Caco-2 (cell line): ENCODE results near the gene CLDN7. TPM values are rescaled to one million over a fixed set of nuclear protein-coding genes. Genes with fewer than 3 reads are reported as not detected.
A peak's percentile ranks its signal among the peaks of the same experiment; 100 is the strongest.
"Not testable (repeated sequence)": the region's sequence is repeated elsewhere in the genome, so short reads cannot be mapped to it uniquely, and the experiment has no call there.

ENCODE experiments used
- BruUV-seq: library from RNA; stranded (reverse); fragments of 400-500 nt; replicated peaks from 2 replicates; lab custom pipeline; 2021; lab: Mats Ljungman, UMichigan
- CTCF ChIA-PET: fragments of 300-600 bp; sonication (Branson Sonifier 250); formaldehyde crosslinking; loops from one replicate; lab custom pipeline; 2022; ENCODE audit warnings: antibody characterized with exemption; lab: Charles Lee
- POLR2A ChIA-PET: fragments of 300-600 bp; sonication (Branson Sonifier 250); formaldehyde crosslinking; loops from one replicate; lab custom pipeline; 2022; ENCODE audit warnings: antibody characterized with exemption; lab: Charles Lee
- DNase-seq, 2 experiments: peaks; one replicate each; pipeline versions ENCODE4 v3.0.0 to v3.0.0-alpha.2; 2020 to 2022
- H3K27me3 ChIP-seq: replicated peaks from 2 replicates; pipeline ENCODE4 v1.6.0; 2011; ENCODE audit warnings: low read length; ENCODE audit not compliant: control insufficient read depth, insufficient read depth
- H3K36me3 ChIP-seq: 2 replicates; pipeline ENCODE4 v1.5.1; 2011; ENCODE audit warnings: low read length; ENCODE audit not compliant: control insufficient read depth, insufficient read depth
- H3K4me1 ChIP-seq: fragments of 250-450 bp; sonication (Bioruptor Pico); 2 replicates; pipeline ENCODE4 v1.5.1; 2020; ENCODE audit warnings: mild to moderate bottlenecking
- H3K4me3 ChIP-seq: 2 replicates; pipeline ENCODE4 v1.5.1; 2011; ENCODE audit warnings: low read depth, mild to moderate bottlenecking, control low read depth, low read length
- H3K9me3 ChIP-seq: fragments of 250-450 bp; sonication (Bioruptor Pico); 2 replicates; pipeline ENCODE4 v1.5.1; 2020; ENCODE audit warnings: mild to moderate bottlenecking, moderate library complexity
- H3K27ac Mint-ChIP-seq: one replicate; pipeline ENCODE4 v1.8.0; 2022; ENCODE audit warnings: mixed read lengths; ENCODE audit not compliant: unreplicated experiment
- H3K27me3 Mint-ChIP-seq: one replicate; pipeline ENCODE4 v1.8.0; 2022; ENCODE audit warnings: mixed read lengths; ENCODE audit not compliant: insufficient read depth, unreplicated experiment
- H3K36me3 Mint-ChIP-seq: one replicate; pipeline ENCODE4 v1.8.0; 2022; ENCODE audit warnings: mild to moderate bottlenecking, mixed read lengths; ENCODE audit not compliant: insufficient read depth, unreplicated experiment
- H3K4me1 Mint-ChIP-seq: one replicate; pipeline ENCODE4 v1.8.0; 2022; ENCODE audit warnings: low read depth, mixed read lengths; ENCODE audit not compliant: unreplicated experiment
- H3K4me3 Mint-ChIP-seq: one replicate; pipeline ENCODE4 v1.8.0; 2022; ENCODE audit warnings: mild to moderate bottlenecking, moderate library complexity, mixed read lengths; ENCODE audit not compliant: unreplicated experiment
- H3K9me3 Mint-ChIP-seq: one replicate; pipeline ENCODE4 v1.8.0; 2022; ENCODE audit warnings: mixed read lengths; ENCODE audit not compliant: unreplicated experiment
- intact Hi-C: fragments of 100-400 bp; cut with micrococcal nuclease; formaldehyde crosslinking; loops from one replicate; pipeline ENCODE4 v1.10.0; 2022; ENCODE audit not compliant: unreplicated experiment
- total RNA-seq: library from RNA; stranded (reverse); gene quantifications from 2 replicates; pipeline ENCODE4 v1.2.3, GENCODE V29; 2022
- TF ChIP-seq, protein P1 (sequence below), 2 experiments: fragments of 200-600 bp in 1 of 2; IDR thresholded peaks; 1 replicate in 1 of 2; 2 replicates in 1 of 2; pipeline versions ENCODE4 v1.5.1 to v1.8.0; 2011 to 2022; ENCODE audit warnings: antibody characterized with exemption in 1 of 2, control low read depth in 1 of 2, inconsistent platforms in 1 of 2, low read depth in 1 of 2, low read length in 1 of 2, mild to moderate bottlenecking in 1 of 2, moderate library complexity in 1 of 2; ENCODE audit not compliant: insufficient read depth in 1 of 2, severe bottlenecking in 1 of 2, unreplicated experiment in 1 of 2

Gene CLDN7
- total RNA-seq, 1 experiment from 2014 or later = 111 TPM

DNA sequence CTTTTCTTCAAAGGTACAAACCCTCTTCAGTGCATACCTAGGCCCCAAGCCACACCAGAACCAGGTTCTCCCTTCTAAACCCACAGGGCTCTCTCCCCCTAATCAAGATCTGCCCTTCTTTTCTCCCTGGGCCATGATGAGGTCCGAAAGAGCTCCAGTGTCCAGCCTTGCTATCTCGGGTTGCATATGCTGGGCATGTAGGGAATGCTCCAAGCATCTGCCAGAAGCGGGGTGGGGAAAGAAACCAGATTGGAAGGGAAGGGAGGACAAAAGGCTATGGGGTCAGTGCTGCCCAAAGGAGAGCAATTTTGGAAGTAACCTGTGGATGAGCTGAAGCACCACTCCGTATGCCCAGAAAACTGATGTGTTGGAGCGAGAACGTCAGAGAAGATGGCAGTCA lies 13.1 kb downstream of the CLDN7 start:
- intact Hi-C loops = no loop called here
- H3K27ac Mint-ChIP-seq = no peak overlapping the region
- H3K4me1 ChIP-seq = no peaks in the 10 kb centered on the region
- peaks cover 54% of the 10 kb centered on the region for H3K36me3 Mint-ChIP-seq
- H3K9me3 ChIP-seq = no peaks in the 10 kb centered on the region
- H3K27me3 Mint-ChIP-seq = no peaks in the 10 kb centered on the region
- no TSS peak for BruUV-seq
- peak overlapping the region; percentile 44 for H3K4me3 Mint-ChIP-seq
- H3K4me1 Mint-ChIP-seq = peaks cover 11% of the 10 kb centered on the region
- no peak for DNase-seq
- H3K36me3 ChIP-seq = no peaks in the 10 kb centered on the region
- no peaks in the 10 kb centered on the region for H3K27me3 ChIP-seq
- CTCF ChIA-PET = no interaction called here
- POLR2A ChIA-PET = no interaction called here
- no peak overlapping the region for H3K4me3 ChIP-seq
- TF ChIP-seq, protein P1, sequence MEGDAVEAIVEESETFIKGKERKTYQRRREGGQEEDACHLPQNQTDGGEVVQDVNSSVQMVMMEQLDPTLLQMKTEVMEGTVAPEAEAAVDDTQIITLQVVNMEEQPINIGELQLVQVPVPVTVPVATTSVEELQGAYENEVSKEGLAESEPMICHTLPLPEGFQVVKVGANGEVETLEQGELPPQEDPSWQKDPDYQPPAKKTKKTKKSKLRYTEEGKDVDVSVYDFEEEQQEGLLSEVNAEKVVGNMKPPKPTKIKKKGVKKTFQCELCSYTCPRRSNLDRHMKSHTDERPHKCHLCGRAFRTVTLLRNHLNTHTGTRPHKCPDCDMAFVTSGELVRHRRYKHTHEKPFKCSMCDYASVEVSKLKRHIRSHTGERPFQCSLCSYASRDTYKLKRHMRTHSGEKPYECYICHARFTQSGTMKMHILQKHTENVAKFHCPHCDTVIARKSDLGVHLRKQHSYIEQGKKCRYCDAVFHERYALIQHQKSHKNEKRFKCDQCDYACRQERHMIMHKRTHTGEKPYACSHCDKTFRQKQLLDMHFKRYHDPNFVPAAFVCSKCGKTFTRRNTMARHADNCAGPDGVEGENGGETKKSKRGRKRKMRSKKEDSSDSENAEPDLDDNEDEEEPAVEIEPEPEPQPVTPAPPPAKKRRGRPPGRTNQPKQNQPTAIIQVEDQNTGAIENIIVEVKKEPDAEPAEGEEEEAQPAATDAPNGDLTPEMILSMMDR (IDR thresholded peaks at IDR 0.05; ENCODE audit: insufficient read depth in 1 of 2, low read depth in 1 of 2, low read length in 1 of 2, severe bottlenecking in 1 of 2, unreplicated experiment in 1 of 2) = no peak
- H3K9me3 Mint-ChIP-seq = no peaks in the 10 kb centered on the region

DNA sequence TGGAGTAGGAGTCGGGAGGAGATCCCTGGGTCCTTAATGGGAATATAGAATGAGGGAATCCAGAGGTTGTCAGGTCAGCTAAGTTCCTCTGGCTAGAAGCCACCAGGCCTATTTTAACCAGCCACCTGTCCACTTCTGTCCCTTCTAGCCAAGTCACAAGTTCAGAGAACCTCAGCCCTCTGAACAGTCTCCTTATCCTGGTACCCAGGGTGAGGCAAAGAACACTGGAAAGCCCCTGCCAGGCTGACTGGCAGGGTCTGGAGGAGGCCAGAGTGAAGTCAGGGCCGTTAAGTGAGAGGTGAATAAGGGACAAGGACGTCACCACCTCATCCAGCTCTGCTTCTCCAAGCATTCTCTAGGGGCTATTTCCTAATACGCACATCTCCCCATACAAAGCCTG lies 13.5 kb downstream of the CLDN7 start:
- Histone ChIP-seq H3K9me3 (no peaks in the 10 kb centered on the region), H3K36me3 (no peaks in the 10 kb centered on the region), H3K4me3 (no peak overlapping the region), H3K4me1 (no peaks in the 10 kb centered on the region), H3K27me3 (no peaks in the 10 kb centered on the region)
- DNase-seq = no peak
- peak overlapping the region; percentile 44 for H3K4me3 Mint-ChIP-seq
- H3K4me1 Mint-ChIP-seq = peaks cover 11% of the 10 kb centered on the region
- TF ChIP-seq, protein P1 (IDR thresholded peaks at IDR 0.05; ENCODE audit: insufficient read depth in 1 of 2, low read depth in 1 of 2, low read length in 1 of 2, severe bottlenecking in 1 of 2, unreplicated experiment in 1 of 2) = no peak
- H3K27me3 Mint-ChIP-seq = no peaks in the 10 kb centered on the region
- BruUV-seq = no TSS peak
- CTCF ChIA-PET = interaction anchor here (0.7 kb wide), 1 partner anchor 19 kb away, joined by 3 read pairs; no protein-coding TSS in a partner anchor
- no peak overlapping the region for H3K27ac Mint-ChIP-seq
- peaks cover 50% of the 10 kb centered on the region for H3K36me3 Mint-ChIP-seq
- POLR2A ChIA-PET = no interaction called here
- no peaks in the 10 kb centered on the region for H3K9me3 Mint-ChIP-seq
- intact Hi-C loops = no loop called here

DNA sequence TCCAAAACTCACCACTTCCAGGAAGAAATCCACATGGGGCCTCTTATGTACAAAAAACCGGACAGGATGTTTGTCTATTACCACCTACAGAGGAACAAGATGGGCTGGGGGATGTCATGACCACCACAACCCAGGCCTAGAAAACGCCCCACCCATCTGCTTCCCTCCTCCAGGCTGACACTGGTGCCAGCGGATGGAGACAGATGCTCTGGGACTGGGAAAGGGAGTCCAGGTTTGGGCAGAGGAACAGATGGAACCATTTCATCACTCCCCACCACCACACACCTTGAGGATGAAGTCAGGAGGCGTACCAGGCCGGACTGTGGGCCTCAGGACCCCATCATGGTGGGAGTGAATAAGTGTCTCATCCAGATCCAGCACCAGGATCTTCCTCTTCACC lies 15.5 kb downstream of the CLDN7 start:
- intact Hi-C loops = no loop called here
- no peaks in the 10 kb centered on the region for H3K9me3 Mint-ChIP-seq
- H3K27me3 ChIP-seq = no peaks in the 10 kb centered on the region
- H3K9me3 ChIP-seq = no peaks in the 10 kb centered on the region
- peaks cover 3% of the 10 kb centered on the region for H3K27me3 Mint-ChIP-seq
- H3K36me3 Mint-ChIP-seq = peaks cover 49% of the 10 kb centered on the region
- no peak overlapping the region for H3K4me3 ChIP-seq
- POLR2A ChIA-PET = no interaction called here
- no peak overlapping the region for H3K4me3 Mint-ChIP-seq
- no TSS peak for BruUV-seq
- no peaks in the 10 kb centered on the region for H3K36me3 ChIP-seq
- DNase-seq = no peak
- TF ChIP-seq, protein P1 (IDR thresholded peaks at IDR 0.05; ENCODE audit: insufficient read depth in 1 of 2, low read depth in 1 of 2, low read length in 1 of 2, severe bottlenecking in 1 of 2, unreplicated experiment in 1 of 2) = no peak
- CTCF ChIA-PET = no interaction called here
- H3K27ac Mint-ChIP-seq = no peak overlapping the region
- H3K4me1 Mint-ChIP-seq = no peaks in the 10 kb centered on the region
- H3K4me1 ChIP-seq = no peaks in the 10 kb centered on the region

DNA sequence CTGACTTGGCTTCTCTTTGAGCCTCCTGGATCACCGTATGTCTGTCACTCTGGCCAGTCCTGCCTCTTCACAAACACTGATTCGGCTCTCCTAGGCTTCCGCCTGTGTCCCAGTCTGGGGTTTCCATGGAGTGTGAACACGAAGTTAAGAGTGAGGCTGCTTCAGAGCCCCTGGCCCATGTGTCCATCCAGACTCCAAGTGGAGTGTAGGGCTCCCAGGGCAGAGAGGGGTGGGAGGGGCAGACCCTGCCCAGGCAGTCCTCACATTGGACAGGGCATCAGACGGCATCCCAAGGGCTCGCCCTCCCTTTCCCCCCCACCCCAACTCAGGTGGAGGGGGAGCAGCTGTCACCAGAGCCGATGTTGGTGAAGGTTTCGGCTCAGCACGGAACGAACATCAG lies 18.4 kb downstream of the CLDN7 start:
- H3K27me3 ChIP-seq, intact Hi-C loops, H3K4me1 ChIP-seq, H3K9me3 Mint-ChIP-seq, H3K36me3 ChIP-seq, H3K4me3 ChIP-seq, H3K4me3 Mint-ChIP-seq, BruUV-seq, H3K9me3 ChIP-seq, DNase-seq, H3K27me3 Mint-ChIP-seq, H3K27ac Mint-ChIP-seq, POLR2A ChIA-PET: not testable (repeated sequence)
- Mint-ChIP-seq H3K36me3 (peaks cover 54% of the 10 kb centered on the region), H3K4me1 (peaks cover 14% of the 10 kb centered on the region)
- CTCF ChIA-PET = interaction anchor here (0.6 kb wide), 1 partner anchor 61 kb away, joined by 5 read pairs; no protein-coding TSS in a partner anchor
